Colonic mucosa (tissue), 4 donors: ENCODE data around the gene TIMM8B. TPM values are rescaled to one million over a fixed set of nuclear protein-coding genes. Genes with fewer than 3 reads are reported as not detected.

Experiments used
- DNase-seq: peaks from one replicate; pipeline ENCODE4 v3.0.0-alpha.2; 2020
- H3K27ac ChIP-seq: fragments of 200-600 bp; one replicate; pipeline ENCODE4 v1.8.0; 2021
- H3K27me3 ChIP-seq: fragments of 200-600 bp; one replicate; pipeline ENCODE4 v1.8.0; 2021
- H3K36me3 ChIP-seq: fragments of 200-600 bp; one replicate; pipeline ENCODE4 v1.8.0; 2021
- H3K4me1 ChIP-seq: fragments of 200-600 bp; one replicate; pipeline ENCODE4 v1.8.0; 2021; ENCODE audit warnings: mild to moderate bottlenecking
- H3K4me3 ChIP-seq: fragments of 200-600 bp; one replicate; pipeline ENCODE4 v1.8.0; 2021
- H3K9ac ChIP-seq, 2 donors: one replicate each; pipeline ENCODE4 v1.7.0; 2013; ENCODE audit warnings: control low read depth in 2 of 2, low read depth in 2 of 2, low read length in 2 of 2
- H3K9me3 ChIP-seq: fragments of 200-600 bp; one replicate; pipeline ENCODE4 v1.8.0; 2021
- CTCF ChIP-seq: fragments of 200-600 bp; IDR thresholded peaks from one replicate; pipeline ENCODE4 v1.8.0; 2022; ENCODE audit warnings: antibody characterized with exemption, mild to moderate bottlenecking
- intact Hi-C: fragments of 100-400 bp; cut with DNase I; formaldehyde crosslinking; loops from one replicate; pipeline ENCODE4 v1.14.1; 2022
- total RNA-seq, 2 donors: library from RNA; stranded (reverse); fragmentation: NEBNext Ultra II Directional in 1 of 2; extraction: Animal tissue kit (Norgen Biotek cat#: 25700) in 1 of 2; gene quantifications; one replicate each; pipeline ENCODE4 v1.2.1, GENCODE V29; 2021
- donor health status: healthy.
- donor health status: DM: no; HTN: no; CAD: no.
- donor health status: DM: no; HTN: no; CAD: no.

TIMM8B gene
- total RNA-seq, 2 donors from 2014 or later: 40.7 to 93.9 TPM

- H3K9me3 ChIP-seq: no peaks in the 10 kb centered on the region
- H3K27me3 ChIP-seq: no peaks in the 10 kb centered on the region
- peak within 1 kb of the TSS; percentile 88 for H3K4me3 ChIP-seq
- no peaks in the 10 kb centered on the region for H3K36me3 ChIP-seq
- TF ChIP-seq CTCF: no peak
- intact Hi-C loops: no loop called here
- peak within 1 kb of the TSS; percentile 84 to 93 for H3K9ac ChIP-seq
- DNase-seq: peak; percentile 82
- peak within 1 kb of the TSS; percentile 90 for H3K27ac ChIP-seq
- no peaks in the 10 kb centered on the region for H3K4me1 ChIP-seq
These were observed 12.4 kb downstream of the TIMM8B start, which contains the start of the genes NKAPD1 and PIH1D2 for GRCh38 chr11:112073941-112074811. TSS of gene NKAPD1 (plus strand) at chr11:112074299. CDS start at chr11:112075575, 1,276 bp downstream. TSS of gene PIH1D2 (minus strand) at chr11:112074017. CDS start at chr11:112073174, 843 bp downstream.

DNA sequence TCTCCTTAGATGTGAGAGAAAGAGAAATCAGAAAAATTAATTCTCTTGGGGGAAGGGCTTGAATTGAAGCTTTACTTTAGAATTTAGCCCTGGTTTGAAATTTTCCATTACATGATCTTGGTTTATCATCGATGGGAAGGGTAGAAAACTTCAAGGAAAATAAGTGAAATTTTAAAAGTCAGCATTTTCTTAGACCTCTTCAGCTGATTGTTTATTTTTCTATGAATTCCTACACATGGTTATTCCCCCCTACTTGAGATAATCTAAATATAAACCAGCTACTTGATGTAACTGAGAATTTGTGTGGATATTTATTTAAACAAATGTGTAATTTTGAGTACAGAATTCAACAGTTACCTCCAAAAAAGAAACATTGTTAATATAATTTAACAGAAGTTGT, 23.6 kb downstream of the TIMM8B start:
- Histone ChIP-seq H3K9ac (no peak overlapping the region), H3K27ac (no peak overlapping the region), H3K4me1 (no peaks in the 10 kb centered on the region), H3K27me3 (no peaks in the 10 kb centered on the region), H3K4me3 (no peak overlapping the region), H3K9me3 (no peaks in the 10 kb centered on the region), H3K36me3 (peaks cover 5% of the 10 kb centered on the region)
- intact Hi-C loops: no loop called here
- no peak for TF ChIP-seq CTCF
- DNase-seq: no peak

DNA sequence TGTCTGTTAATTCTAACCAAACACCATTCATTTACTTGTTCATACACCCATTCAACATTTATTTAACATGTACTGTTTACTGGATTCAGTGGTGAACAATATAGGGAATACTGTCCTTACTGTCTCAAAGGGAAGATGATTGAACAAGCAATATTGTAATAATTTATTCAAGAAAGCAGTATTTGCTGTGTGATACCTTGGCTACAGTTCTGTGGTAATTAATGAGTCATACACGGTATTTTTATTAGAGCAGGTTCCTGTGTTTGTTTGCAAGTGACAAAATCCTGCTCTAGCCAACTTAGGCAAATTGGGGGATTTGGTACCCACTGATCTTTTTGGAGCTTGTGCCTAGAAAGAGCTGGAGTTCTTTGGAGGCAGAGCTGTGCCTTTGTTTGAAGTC, 28.5 kb downstream of the TIMM8B start:
- Histone ChIP-seq H3K36me3 (peaks cover 5% of the 10 kb centered on the region), H3K4me1 (no peaks in the 10 kb centered on the region), H3K4me3 (no peak overlapping the region), H3K9ac (no peak overlapping the region), H3K9me3 (no peaks in the 10 kb centered on the region), H3K27me3 (no peaks in the 10 kb centered on the region), H3K27ac (no peak overlapping the region)
- DNase-seq: no peak
- TF ChIP-seq CTCF: no peak
- intact Hi-C loops: no loop called here

- TF ChIP-seq CTCF: no peak
- H3K27me3 ChIP-seq: no peaks in the 10 kb centered on the region
- intact Hi-C loops: no loop called here
- no peaks in the 10 kb centered on the region for H3K9me3 ChIP-seq
- H3K4me1 ChIP-seq: no peaks in the 10 kb centered on the region
- H3K36me3 ChIP-seq: peaks cover 5% of the 10 kb centered on the region
- DNase-seq: no peak
- no peak overlapping the region for H3K4me3 ChIP-seq
- H3K27ac ChIP-seq: no peak overlapping the region
- no peak overlapping the region for H3K9ac ChIP-seq
These were observed 29.4 kb downstream of the TIMM8B start for GRCh38 chr11:112057170-112057569.

- TF ChIP-seq CTCF: no peak
- no peak for DNase-seq
- Histone ChIP-seq H3K36me3 (peaks cover 6% of the 10 kb centered on the region), H3K4me1 (no peaks in the 10 kb centered on the region), H3K27me3 (no peaks in the 10 kb centered on the region), H3K27ac (no peak overlapping the region), H3K9me3 (no peaks in the 10 kb centered on the region), H3K4me3 (no peak overlapping the region), H3K9ac (no peak overlapping the region)
- intact Hi-C loops: no loop called here
These were observed 34.8 kb downstream of the TIMM8B start for GRCh38 chr11:112051768-112052167.
